Fibroblast of lung (primary cell): ENCODE measurements around the gene RAB8B. TPM values are rescaled to one million over a fixed set of nuclear protein-coding genes. Genes with fewer than 3 reads are reported as not detected.
A peak's percentile ranks its signal among the peaks of the same experiment; 100 is the strongest.

ENCODE experiments used
- DNase-seq, 2 donors: peaks; one replicate each; pipeline versions ENCODE4 v3.0.0 to v3.0.0-alpha.2; 2010; ENCODE audit warnings: low read depth in 2 of 2
- H2AFZ ChIP-seq: 2 replicates; pipeline ENCODE4 v1.5.1; 2012; ENCODE audit warnings: low read length, control low read depth, inconsistent platforms
- H3K27ac ChIP-seq: 2 replicates; pipeline ENCODE4 v1.5.1; 2011; ENCODE audit warnings: low read length, control low read depth; ENCODE audit not compliant: insufficient read depth
- H3K27me3 ChIP-seq: 2 replicates; pipeline ENCODE4 v1.5.1; 2011; ENCODE audit warnings: mild to moderate bottlenecking, low read length; ENCODE audit not compliant: control insufficient read depth, insufficient read depth
- H3K36me3 ChIP-seq: 2 replicates; pipeline ENCODE4 v1.5.1; 2011; ENCODE audit warnings: low read length; ENCODE audit not compliant: control insufficient read depth, insufficient read depth
- H3K4me1 ChIP-seq: 2 replicates; pipeline ENCODE4 v1.5.1; 2011; ENCODE audit warnings: low read length; ENCODE audit not compliant: control insufficient read depth, insufficient read depth; ENCODE audit errors: extremely low read depth
- H3K4me2 ChIP-seq: 2 replicates; pipeline ENCODE4 v1.5.1; 2011; ENCODE audit warnings: low read length, control low read depth; ENCODE audit not compliant: insufficient read depth; ENCODE audit errors: extremely low read depth
- H3K4me3 ChIP-seq, 4 experiments: fragments of 200-600 bp in 1 of 4; sonication (generic) in 1 of 4; replicated peaks in 1 of 4; 2 replicates each; pipeline ENCODE4 v1.5.1; 2011 to 2016; ENCODE audit warnings: low read length in 4 of 4, low read depth in 3 of 4, mild to moderate bottlenecking in 3 of 4, control low read depth in 2 of 4, inconsistent platforms in 1 of 4, mixed read lengths in 1 of 4; ENCODE audit not compliant: insufficient read depth in 1 of 4; ENCODE audit errors: control extremely low read depth in 1 of 4
- H3K79me2 ChIP-seq: 2 replicates; pipeline ENCODE4 v1.5.1; 2012; ENCODE audit warnings: mild to moderate bottlenecking, low read length, inconsistent platforms; ENCODE audit not compliant: control insufficient read depth, insufficient read depth
- H3K9ac ChIP-seq: 2 replicates; pipeline ENCODE4 v1.5.1; 2011; ENCODE audit warnings: mild to moderate bottlenecking, low read length, control low read depth; ENCODE audit not compliant: insufficient read depth
- H3K9me3 ChIP-seq: 2 replicates; pipeline ENCODE4 v1.5.1; 2012; ENCODE audit warnings: low read depth, low read length; ENCODE audit not compliant: control insufficient read depth, insufficient read depth
- H4K20me1 ChIP-seq: 2 replicates; pipeline ENCODE4 v1.5.1; 2011; ENCODE audit warnings: low read length; ENCODE audit not compliant: control insufficient read depth, insufficient read depth; ENCODE audit errors: extremely low read depth
- EZH2 ChIP-seq: IDR thresholded peaks from 2 replicates; pipeline ENCODE4 v1.5.1; 2012; ENCODE audit warnings: low read length, control low read depth, mild to moderate bottlenecking; ENCODE audit errors: missing control alignments
- polyA plus RNA-seq, 2 donors: library from polyadenylated mRNA; depleted of rRNA in 1 of 2; stranded (reverse) in 1 of 2; unstranded in 1 of 2; fragments of >200 nt; gene quantifications; 2 replicates each; pipeline ENCODE4 v1.2.1, GENCODE V29; 2011 to 2012; ENCODE audit warnings: missing spikeins in 1 of 2
- total RNA-seq: library from RNA; depleted of rRNA; stranded (reverse); fragments of >200 nt; gene quantifications from 2 replicates; pipeline ENCODE4 v1.2.1, GENCODE V29; 2014
- TF ChIP-seq, protein P1 (sequence below), 2 donors: IDR thresholded peaks in 1 of 2; conservative IDR thresholded peaks in 1 of 2; 1 replicate in 1 of 2; 2 replicates in 1 of 2; pipeline ENCODE4 v1.5.1; 2011 to 2012; ENCODE audit warnings: low read length in 2 of 2, control low read depth in 1 of 2, inconsistent platforms in 1 of 2, low read depth in 1 of 2, mild to moderate bottlenecking in 1 of 2

RAB8B gene
- total and polyA plus RNA-seq, 2 donors (not counting 1 experiment from before 2014, with no cell fraction given) = 107 to 111 TPM

DNA sequence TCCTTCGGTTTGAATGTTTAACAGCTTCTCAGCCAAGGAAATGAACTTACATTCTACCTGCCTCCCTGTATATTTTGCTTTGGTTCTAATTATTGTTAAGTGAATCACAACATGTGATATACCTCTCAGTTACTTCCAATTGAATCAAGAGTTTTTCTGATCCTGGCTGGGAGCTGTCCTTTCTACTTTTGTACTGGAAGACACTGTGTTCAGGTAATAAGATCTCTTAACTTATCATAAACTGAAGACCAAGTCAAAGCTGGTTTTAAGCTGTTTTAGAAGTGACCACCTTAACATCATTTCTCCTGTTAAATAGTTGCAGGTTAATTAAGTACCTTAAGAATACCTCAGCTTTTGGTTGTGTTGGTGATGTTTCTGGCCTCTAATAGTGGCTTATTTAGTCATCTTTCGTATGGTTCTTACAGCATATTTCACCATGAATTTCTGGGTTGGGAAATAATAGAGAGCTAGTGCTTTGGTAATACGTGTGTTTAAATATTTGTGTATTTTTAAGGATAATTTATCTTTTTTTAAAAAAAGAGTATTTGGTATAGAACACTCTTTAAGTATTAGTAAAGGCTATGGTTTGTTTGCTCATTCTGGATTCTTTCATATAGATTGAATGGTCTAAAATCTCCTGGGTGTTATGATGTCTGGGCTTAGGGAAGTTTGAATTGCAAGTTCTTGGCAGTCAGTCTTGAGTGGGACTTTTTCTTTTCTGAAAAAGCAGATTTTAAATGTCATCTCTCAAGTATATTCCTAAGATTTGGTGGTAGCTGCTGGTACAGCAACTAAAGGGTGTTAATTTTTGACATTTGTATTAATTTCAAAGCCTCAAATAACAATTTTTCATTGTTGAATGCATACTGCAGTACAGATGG is 1.6 kb downstream of the RAB8B start:
- Histone ChIP-seq H3K4me1 (peaks cover 13% of the 10 kb centered on the region), H2AFZ (no peak overlapping the region), H3K9ac (no peak overlapping the region), H3K27ac (no peak overlapping the region), H4K20me1 (no peaks in the 10 kb centered on the region), H3K79me2 (peaks cover 63% of the 10 kb centered on the region), H3K4me2 (peak overlapping the region; percentile 73), H3K4me3 (peak overlapping the region; percentile 69 to 90 (median 87)), H3K9me3 (no peaks in the 10 kb centered on the region), H3K27me3 (no peaks in the 10 kb centered on the region), H3K36me3 (no peaks in the 10 kb centered on the region)
- no peak for TF ChIP-seq EZH2
- TF ChIP-seq, protein P1, sequence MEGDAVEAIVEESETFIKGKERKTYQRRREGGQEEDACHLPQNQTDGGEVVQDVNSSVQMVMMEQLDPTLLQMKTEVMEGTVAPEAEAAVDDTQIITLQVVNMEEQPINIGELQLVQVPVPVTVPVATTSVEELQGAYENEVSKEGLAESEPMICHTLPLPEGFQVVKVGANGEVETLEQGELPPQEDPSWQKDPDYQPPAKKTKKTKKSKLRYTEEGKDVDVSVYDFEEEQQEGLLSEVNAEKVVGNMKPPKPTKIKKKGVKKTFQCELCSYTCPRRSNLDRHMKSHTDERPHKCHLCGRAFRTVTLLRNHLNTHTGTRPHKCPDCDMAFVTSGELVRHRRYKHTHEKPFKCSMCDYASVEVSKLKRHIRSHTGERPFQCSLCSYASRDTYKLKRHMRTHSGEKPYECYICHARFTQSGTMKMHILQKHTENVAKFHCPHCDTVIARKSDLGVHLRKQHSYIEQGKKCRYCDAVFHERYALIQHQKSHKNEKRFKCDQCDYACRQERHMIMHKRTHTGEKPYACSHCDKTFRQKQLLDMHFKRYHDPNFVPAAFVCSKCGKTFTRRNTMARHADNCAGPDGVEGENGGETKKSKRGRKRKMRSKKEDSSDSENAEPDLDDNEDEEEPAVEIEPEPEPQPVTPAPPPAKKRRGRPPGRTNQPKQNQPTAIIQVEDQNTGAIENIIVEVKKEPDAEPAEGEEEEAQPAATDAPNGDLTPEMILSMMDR (conservative IDR thresholded peaks at IDR 0.05 in 1 of 2, IDR thresholded peaks at IDR 0.05 in 1 of 2; ENCODE audit: low read depth in 1 of 2, low read length in 2 of 2) = no peak
- peak in 1 of 2 donors; percentile 54 for DNase-seq

DNA sequence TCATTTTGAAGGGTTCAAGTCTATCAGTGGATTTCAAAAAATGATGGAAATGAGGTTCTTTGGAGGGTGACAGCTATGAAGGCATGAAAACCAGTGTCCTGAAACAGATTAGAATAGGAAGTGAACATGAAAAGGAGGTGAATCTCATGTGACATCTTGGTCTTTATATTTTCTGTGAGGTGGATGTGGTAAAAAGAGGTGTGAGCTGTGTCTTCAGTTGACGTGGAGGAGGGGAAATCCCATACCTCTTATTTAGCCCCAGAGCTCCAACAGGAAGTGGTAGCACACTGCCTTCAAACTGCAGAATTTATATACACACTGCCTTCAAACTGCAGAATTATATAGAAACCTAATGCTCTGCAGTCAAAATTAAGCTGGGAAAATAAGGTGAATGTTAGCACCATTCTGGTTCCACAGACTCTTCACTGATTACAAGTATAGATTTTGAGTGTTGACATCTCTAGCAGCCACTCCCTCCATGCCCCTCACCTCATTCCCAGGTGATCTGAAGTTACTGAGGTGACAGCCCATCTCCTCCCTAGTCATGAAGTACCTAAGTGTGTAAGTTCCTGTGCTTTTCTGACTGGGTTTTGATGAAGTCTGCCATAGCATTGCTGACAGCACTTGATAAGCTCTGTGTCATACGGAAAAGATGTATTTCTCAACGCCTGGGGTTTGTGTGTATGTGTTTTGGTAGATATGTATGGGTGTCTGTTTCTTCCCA is 2.7 kb downstream of the RAB8B start:
- peaks cover 18% of the 10 kb centered on the region for H3K4me1 ChIP-seq
- H3K4me2 ChIP-seq = peak overlapping the region; percentile 73
- H3K9ac ChIP-seq = no peak overlapping the region
- no peak overlapping the region for H3K27ac ChIP-seq
- H3K9me3 ChIP-seq = no peaks in the 10 kb centered on the region
- H3K36me3 ChIP-seq = no peaks in the 10 kb centered on the region
- peak overlapping the region; percentile 30 to 90 (median 76) for H3K4me3 ChIP-seq
- H4K20me1 ChIP-seq = no peaks in the 10 kb centered on the region
- no peak for DNase-seq
- H2AFZ ChIP-seq = no peak overlapping the region
- H3K79me2 ChIP-seq = peaks cover 72% of the 10 kb centered on the region
- H3K27me3 ChIP-seq = no peaks in the 10 kb centered on the region
- no peak for TF ChIP-seq EZH2
- TF ChIP-seq, protein P1 (conservative IDR thresholded peaks at IDR 0.05 in 1 of 2, IDR thresholded peaks at IDR 0.05 in 1 of 2; ENCODE audit: low read depth in 1 of 2, low read length in 2 of 2) = no peak

DNA sequence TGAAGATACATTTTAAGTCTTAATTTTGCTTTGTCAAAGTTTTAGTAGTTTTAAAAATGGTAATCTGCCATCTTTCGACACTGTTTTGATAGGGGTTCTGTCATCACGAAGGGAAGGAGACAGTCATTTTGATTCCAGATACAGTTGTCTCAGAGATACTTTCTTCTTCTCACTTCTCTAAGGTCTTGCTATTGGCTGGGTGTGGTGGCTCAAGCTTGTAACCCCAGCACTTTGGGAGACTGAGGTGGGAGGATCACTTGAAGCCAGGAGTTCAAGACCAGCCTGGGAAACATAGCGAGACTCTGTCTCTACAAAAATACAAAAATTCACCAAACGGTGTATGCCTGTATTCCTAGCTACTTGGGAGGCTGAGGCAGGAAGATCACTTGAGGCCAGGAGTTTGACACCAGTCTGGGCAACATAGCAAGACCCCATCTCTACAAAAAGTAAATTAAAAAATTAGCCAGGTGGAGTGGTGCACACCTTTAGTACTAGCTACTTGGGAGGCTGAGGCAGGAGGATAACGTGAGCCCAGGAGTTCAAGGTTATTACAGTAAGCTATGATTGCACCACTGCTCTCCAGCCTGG is 3.3 kb downstream of the RAB8B start:
- H3K79me2 ChIP-seq = peaks cover 77% of the 10 kb centered on the region
- H3K4me1 ChIP-seq = peaks cover 20% of the 10 kb centered on the region
- H3K27ac ChIP-seq = no peak overlapping the region
- no peaks in the 10 kb centered on the region for H3K9me3 ChIP-seq
- H3K4me2 ChIP-seq = no peak overlapping the region
- peak overlapping the region in 1 of 4 experiments; percentile 90 for H3K4me3 ChIP-seq
- DNase-seq = no peak
- H3K9ac ChIP-seq = no peak overlapping the region
- TF ChIP-seq EZH2 = no peak
- TF ChIP-seq, protein P1 (conservative IDR thresholded peaks at IDR 0.05 in 1 of 2, IDR thresholded peaks at IDR 0.05 in 1 of 2; ENCODE audit: low read depth in 1 of 2, low read length in 2 of 2) = no peak
- H2AFZ ChIP-seq = no peak overlapping the region
- H3K36me3 ChIP-seq = no peaks in the 10 kb centered on the region
- H4K20me1 ChIP-seq = no peaks in the 10 kb centered on the region
- no peaks in the 10 kb centered on the region for H3K27me3 ChIP-seq
